PC-9 (cell line): ENCODE results near the gene NADSYN1. TPM values are rescaled to one million over a fixed set of nuclear protein-coding genes. Genes with fewer than 3 reads are reported as not detected.

ENCODE experiments used
- BruUV-seq: library from RNA; stranded (reverse); fragments of 400-500 nt; replicated peaks from 2 replicates; lab custom pipeline; 2021; lab: Mats Ljungman, UMichigan
- CTCF ChIA-PET: fragments of 300-600 bp; sonication (Branson Sonifier 250); formaldehyde crosslinking; loops from one replicate; lab custom pipeline; 2022; ENCODE audit warnings: antibody characterized with exemption; lab: Charles Lee
- POLR2A ChIA-PET: fragments of 300-600 bp; sonication (Branson Sonifier 250); formaldehyde crosslinking; loops from one replicate; lab custom pipeline; 2022; ENCODE audit warnings: antibody characterized with exemption; ENCODE audit not compliant: unreplicated experiment; lab: Charles Lee
- DNase-seq, 2 experiments: peaks; one replicate each; pipeline versions ENCODE4 v3.0.0 to v3.0.0-alpha.2; 2015 to 2022; ENCODE audit warnings: mixed read lengths in 1 of 2
- H2AFZ ChIP-seq: fragments of 200-600 bp; sonication (generic); 2 replicates; pipeline ENCODE4 v1.8.1; 2017; ENCODE audit warnings: antibody characterized with exemption
- H3F3A ChIP-seq: fragments of 200-600 bp; sonication (generic); 2 replicates; pipeline ENCODE4 v1.8.1; 2017; ENCODE audit warnings: antibody characterized with exemption, mild to moderate bottlenecking, low read depth; ENCODE audit not compliant: insufficient read depth
- H3K27ac ChIP-seq: fragments of 200-600 bp; sonication (generic); 2 replicates; pipeline ENCODE4 v1.6.1; 2016; ENCODE audit warnings: mixed run types
- H3K27me3 ChIP-seq: fragments of 200-600 bp; sonication (generic); 2 replicates; pipeline ENCODE4 v1.6.1; 2016; ENCODE audit warnings: low read depth, mixed run types; ENCODE audit not compliant: insufficient read depth
- H3K36me3 ChIP-seq: fragments of 200-600 bp; sonication (generic); 2 replicates; pipeline ENCODE4 v1.6.1; 2016; ENCODE audit warnings: low read depth, mixed run types
- H3K4me1 ChIP-seq: fragments of 200-600 bp; sonication (generic); replicated peaks from 2 replicates; pipeline ENCODE4 v1.6.1; 2016; ENCODE audit warnings: mixed run types; ENCODE audit not compliant: insufficient read depth
- H3K4me2 ChIP-seq: fragments of 200-600 bp; sonication (generic); 2 replicates; pipeline ENCODE4 v1.6.1; 2017; ENCODE audit warnings: mixed run types
- H3K4me3 ChIP-seq: fragments of 200-600 bp; sonication (generic); 2 replicates; pipeline ENCODE4 v1.6.1; 2016; ENCODE audit warnings: mixed run types
- H3K79me2 ChIP-seq: fragments of 200-600 bp; sonication (generic); 2 replicates; pipeline ENCODE4 v1.6.1; 2017; ENCODE audit warnings: low read depth, mixed run types
- H3K9me2 ChIP-seq: fragments of 200-600 bp; sonication (generic); 2 replicates; pipeline ENCODE4 v1.8.1; 2017; ENCODE audit warnings: mild to moderate bottlenecking; ENCODE audit not compliant: insufficient read depth
- H3K9me3 ChIP-seq: fragments of 200-600 bp; sonication (generic); 2 replicates; pipeline ENCODE4 v1.8.1; 2016; ENCODE audit warnings: low read depth; ENCODE audit not compliant: insufficient read depth
- H4K20me1 ChIP-seq: fragments of 200-600 bp; sonication (generic); 2 replicates; pipeline ENCODE4 v1.8.1; 2017; ENCODE audit not compliant: insufficient read depth
- EZH2 ChIP-seq: fragments of 200-600 bp; sonication (generic); IDR thresholded peaks from 2 replicates; pipeline ENCODE4 v1.8.0; 2017; ENCODE audit warnings: antibody characterized with exemption, low read depth
- intact Hi-C: fragments of 100-400 bp; cut with micrococcal nuclease; formaldehyde crosslinking; loops from one replicate; pipeline ENCODE4 v1.10.0; 2022; ENCODE audit not compliant: unreplicated experiment
- total RNA-seq: library from RNA; stranded (reverse); gene quantifications from 2 replicates; pipeline ENCODE4 v1.2.3, GENCODE V29; 2021
- TF ChIP-seq, protein P1 (sequence below): fragments of 200-600 bp; sonication (generic); conservative IDR thresholded peaks from 2 replicates; pipeline ENCODE4 v1.6.1; 2017; ENCODE audit warnings: mixed run types, antibody characterized with exemption, mild to moderate bottlenecking, moderate library complexity

Gene NADSYN1
- total RNA-seq, 1 experiment from 2014 or later, result 118 TPM

DNA sequence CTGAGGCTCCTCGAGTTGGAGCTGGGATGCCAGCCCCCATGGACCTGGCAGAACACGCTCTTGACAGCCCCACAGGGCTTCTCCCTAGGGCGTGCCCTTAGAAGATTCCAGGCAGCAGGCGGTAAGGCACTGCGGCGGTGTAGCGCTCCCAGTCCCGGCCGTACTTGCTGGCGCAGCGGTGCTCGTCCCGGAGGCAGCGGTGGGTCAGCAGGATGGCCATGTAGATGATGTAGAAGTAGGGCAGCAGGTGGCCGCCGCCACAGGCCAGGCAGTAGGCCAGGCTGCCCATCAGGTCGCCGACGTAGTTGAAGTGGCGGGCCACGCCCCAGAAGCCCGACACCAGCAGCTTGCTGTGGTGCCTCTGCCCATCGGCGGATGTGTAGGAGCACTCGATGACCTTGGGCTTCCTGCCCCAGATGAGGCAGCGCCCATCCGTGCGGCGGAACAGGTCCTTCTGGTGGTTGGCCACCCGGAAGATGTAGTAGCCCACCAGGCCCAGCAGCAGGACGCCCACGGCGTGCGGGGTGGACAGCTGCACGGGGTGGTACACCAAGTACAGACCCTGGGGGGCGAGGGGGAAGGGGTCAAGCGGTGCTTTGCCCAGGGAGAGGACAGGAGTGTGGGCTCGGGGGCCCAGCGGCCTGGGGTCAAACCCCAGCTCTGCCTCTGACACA, 17.6 kb upstream of the NADSYN1 start:
- no peak overlapping the region for H3K27ac ChIP-seq
- peaks cover 8% of the 10 kb centered on the region; the same call in 1 of the 2 replicates for H4K20me1 ChIP-seq
- no peaks in the 10 kb centered on the region for H3K79me2 ChIP-seq
- H3K9me3 ChIP-seq, result no peaks in the 10 kb centered on the region
- ChIA-PET POLR2A (interaction anchor here (0.6 kb wide), 1 partner anchor 106 kb away, joined by 4 read pairs; no protein-coding TSS in a partner anchor), CTCF (no interaction called here)
- H3F3A ChIP-seq, result peaks cover 26% of the 10 kb centered on the region
- no peaks in the 10 kb centered on the region for H3K9me2 ChIP-seq
- H3K4me1 ChIP-seq, result peaks cover 18% of the 10 kb centered on the region
- no TSS peak for BruUV-seq
- no peak overlapping the region for H3K4me2 ChIP-seq
- H3K4me3 ChIP-seq, result no peak overlapping the region
- H3K36me3 ChIP-seq, result peaks cover 19% of the 10 kb centered on the region
- TF ChIP-seq, protein P1, sequence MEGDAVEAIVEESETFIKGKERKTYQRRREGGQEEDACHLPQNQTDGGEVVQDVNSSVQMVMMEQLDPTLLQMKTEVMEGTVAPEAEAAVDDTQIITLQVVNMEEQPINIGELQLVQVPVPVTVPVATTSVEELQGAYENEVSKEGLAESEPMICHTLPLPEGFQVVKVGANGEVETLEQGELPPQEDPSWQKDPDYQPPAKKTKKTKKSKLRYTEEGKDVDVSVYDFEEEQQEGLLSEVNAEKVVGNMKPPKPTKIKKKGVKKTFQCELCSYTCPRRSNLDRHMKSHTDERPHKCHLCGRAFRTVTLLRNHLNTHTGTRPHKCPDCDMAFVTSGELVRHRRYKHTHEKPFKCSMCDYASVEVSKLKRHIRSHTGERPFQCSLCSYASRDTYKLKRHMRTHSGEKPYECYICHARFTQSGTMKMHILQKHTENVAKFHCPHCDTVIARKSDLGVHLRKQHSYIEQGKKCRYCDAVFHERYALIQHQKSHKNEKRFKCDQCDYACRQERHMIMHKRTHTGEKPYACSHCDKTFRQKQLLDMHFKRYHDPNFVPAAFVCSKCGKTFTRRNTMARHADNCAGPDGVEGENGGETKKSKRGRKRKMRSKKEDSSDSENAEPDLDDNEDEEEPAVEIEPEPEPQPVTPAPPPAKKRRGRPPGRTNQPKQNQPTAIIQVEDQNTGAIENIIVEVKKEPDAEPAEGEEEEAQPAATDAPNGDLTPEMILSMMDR, result no peak
- TF ChIP-seq EZH2, result no peak
- H3K27me3 ChIP-seq, result no peaks in the 10 kb centered on the region
- intact Hi-C loops, result no loop called here
- H2AFZ ChIP-seq, result no peak overlapping the region
- no peak for DNase-seq

DNA sequence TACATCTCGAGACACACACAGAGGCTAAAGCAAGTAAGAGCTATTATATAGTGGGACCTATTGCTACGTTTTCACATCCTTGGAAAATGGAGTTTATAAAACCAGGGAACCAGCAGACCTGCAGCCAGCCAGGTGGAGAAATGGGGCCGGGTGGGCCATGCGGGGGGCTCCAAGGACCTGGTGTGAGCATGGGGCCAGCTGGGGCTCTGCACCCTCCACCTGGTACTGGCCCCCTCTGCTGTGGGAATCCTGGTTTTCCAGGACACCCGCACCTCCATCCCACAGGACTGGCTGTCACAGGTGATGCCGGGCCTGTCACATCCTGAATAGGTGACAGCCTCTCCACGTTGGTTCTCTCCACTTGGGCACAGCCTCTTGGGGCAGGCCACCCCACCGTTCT, 16.1 kb upstream of the NADSYN1 start:
- Histone ChIP-seq H3K9me3 (no peaks in the 10 kb centered on the region), H3K4me2 (no peak overlapping the region), H3F3A (peaks cover 26% of the 10 kb centered on the region), H3K27me3 (no peaks in the 10 kb centered on the region), H3K27ac (no peak overlapping the region), H3K36me3 (peaks cover 21% of the 10 kb centered on the region), H2AFZ (no peak overlapping the region), H3K79me2 (no peaks in the 10 kb centered on the region), H3K4me1 (peaks cover 18% of the 10 kb centered on the region), H4K20me1 (peaks cover 13% of the 10 kb centered on the region), H3K9me2 (no peaks in the 10 kb centered on the region), H3K4me3 (no peak overlapping the region)
- intact Hi-C loops, result no loop called here
- CTCF ChIA-PET, result no interaction called here
- no TSS peak for BruUV-seq
- DNase-seq, result no peak
- POLR2A ChIA-PET, result no interaction called here
- TF ChIP-seq, protein P1, result no peak
- TF ChIP-seq EZH2, result no peak

DNA sequence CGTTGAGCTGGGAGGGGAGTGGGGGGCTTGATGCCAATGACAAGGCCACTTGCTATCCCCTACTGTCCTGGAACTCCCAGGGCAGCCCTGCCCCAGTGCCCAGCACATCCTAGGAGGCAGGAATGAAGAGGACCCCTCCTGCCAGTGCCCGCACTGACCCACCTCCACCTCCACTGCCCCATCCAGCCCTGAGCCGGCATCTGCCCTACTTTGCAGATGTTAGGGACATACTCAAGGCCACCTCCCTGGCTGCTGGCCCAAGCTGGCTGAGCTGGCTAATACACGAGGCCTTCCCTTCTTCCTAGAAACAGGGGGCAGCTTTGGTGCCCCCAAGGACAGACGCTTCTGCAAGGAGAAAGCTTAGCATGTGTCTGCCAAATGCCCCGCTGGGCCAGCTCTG, 15.6 kb upstream of the NADSYN1 start:
- H3K27me3 ChIP-seq, result no peaks in the 10 kb centered on the region
- H3K4me1 ChIP-seq, result peaks cover 18% of the 10 kb centered on the region
- no peak overlapping the region for H2AFZ ChIP-seq
- POLR2A ChIA-PET, result no interaction called here
- H3K79me2 ChIP-seq, result no peaks in the 10 kb centered on the region
- no peak for TF ChIP-seq EZH2
- TF ChIP-seq, protein P1, result no peak
- H3K36me3 ChIP-seq, result peaks cover 26% of the 10 kb centered on the region
- H3K9me3 ChIP-seq, result no peaks in the 10 kb centered on the region
- no TSS peak for BruUV-seq
- intact Hi-C loops, result no loop called here
- no peak overlapping the region for H3K27ac ChIP-seq
- no peak for DNase-seq
- no peak overlapping the region for H3K4me2 ChIP-seq
- H3K9me2 ChIP-seq, result no peaks in the 10 kb centered on the region
- peaks cover 26% of the 10 kb centered on the region for H3F3A ChIP-seq
- H3K4me3 ChIP-seq, result no peak overlapping the region
- CTCF ChIA-PET, result no interaction called here
- peaks cover 16% of the 10 kb centered on the region for H4K20me1 ChIP-seq
